GM21619 (cell line): Measurements from ENCODE around the gene NKD1.
"Not testable (repeated sequence)": the region's sequence is repeated elsewhere in the genome, so short reads cannot be mapped to it uniquely, and the experiment has no call there.

ENCODE experiments used
- ATAC-seq: cut with Tn5 transposase; IDR thresholded peaks from one replicate; pipeline ENCODE4 v1.9.1; 2021; ENCODE audit not compliant: unreplicated experiment

Gene NKD1, protein sequence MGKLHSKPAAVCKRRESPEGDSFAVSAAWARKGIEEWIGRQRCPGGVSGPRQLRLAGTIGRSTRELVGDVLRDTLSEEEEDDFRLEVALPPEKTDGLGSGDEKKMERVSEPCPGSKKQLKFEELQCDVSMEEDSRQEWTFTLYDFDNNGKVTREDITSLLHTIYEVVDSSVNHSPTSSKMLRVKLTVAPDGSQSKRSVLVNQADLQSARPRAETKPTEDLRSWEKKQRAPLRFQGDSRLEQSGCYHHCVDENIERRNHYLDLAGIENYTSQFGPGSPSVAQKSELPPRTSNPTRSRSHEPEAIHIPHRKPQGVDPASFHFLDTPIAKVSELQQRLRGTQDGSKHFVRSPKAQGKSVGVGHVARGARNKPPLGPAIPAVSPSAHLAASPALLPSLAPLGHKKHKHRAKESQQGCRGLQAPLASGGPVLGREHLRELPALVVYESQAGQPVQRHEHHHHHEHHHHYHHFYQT

DNA sequence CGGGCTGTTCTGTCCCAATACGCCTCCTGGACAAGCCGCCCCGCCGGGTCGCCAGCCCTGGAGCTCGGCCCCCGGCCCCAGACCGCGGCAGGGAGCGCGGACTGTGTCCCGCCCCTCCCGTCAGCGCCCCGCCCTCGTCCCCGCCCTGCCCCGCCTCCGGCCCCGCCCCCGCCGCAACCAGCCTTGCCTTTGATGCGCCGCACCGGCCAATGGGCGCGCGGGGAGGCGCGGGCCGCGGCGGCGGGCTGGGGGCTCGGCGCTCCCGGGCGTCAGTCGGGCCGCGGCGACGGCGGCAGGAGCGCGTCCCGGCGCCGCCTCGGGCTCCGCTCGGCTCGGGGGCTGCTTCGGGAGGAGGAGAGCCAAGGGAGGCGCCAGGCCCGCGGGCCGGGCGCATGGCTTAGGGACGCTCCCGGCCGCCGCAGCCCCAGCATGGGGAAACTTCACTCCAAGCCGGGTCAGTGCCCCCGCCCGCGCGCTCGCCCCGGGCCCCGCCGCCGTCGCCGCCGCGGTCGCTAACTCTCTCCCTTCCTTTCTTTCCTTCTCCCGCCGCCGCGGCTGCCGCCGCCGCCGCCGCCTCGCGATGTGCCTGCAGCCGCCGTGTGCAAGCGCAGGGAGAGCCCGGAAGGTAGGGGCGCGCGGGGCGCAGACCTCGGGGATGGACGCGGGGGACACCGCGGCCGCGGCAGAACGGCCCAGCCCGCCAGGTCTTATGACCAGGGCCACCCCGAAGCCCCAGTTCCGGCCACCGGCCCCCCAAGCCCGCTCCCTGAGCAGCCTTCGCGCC, at the start of gene NKD1:
NKD1 (plus strand) TSS at position 272 of the 784 bp plus-strand sequence; CDS start at position 430, 158 bp downstream.
- peak; percentile 78 for ATAC-seq

DNA sequence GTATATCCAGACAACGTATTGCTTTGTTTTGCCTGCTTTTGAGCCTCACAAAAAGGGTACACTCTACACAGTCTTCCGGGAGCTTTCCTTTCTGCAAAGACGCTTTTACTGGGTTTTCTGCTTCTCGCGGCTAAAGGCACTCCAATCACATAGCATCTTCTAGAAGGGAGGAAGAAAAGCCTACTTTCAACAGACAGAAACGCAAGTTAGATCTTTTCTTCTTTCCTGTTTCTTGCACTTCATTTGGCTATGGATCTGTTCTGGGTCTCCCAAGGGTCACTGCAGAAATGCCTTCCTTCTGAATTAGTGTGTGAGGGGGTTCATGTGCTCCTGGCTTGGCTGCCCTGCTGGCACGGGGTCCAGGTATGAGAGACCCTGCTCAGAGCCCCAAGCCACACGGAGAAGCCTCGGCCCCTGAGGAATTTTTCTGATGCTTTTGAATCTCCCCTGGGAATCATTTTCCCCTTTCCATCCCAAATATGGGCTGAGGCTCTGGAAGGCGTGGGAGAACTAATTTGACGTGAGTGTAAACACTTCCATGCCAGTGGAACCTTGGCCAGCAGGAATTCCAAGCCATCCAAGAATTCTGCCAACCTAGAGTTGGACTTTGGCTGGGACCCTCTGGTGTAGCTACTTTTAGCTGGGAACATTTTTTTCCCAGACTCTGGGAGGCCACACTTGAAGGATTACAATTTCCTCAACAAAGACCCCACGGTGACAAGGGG, 49.6 kb upstream of the NKD1 start:
- no peak for ATAC-seq

DNA sequence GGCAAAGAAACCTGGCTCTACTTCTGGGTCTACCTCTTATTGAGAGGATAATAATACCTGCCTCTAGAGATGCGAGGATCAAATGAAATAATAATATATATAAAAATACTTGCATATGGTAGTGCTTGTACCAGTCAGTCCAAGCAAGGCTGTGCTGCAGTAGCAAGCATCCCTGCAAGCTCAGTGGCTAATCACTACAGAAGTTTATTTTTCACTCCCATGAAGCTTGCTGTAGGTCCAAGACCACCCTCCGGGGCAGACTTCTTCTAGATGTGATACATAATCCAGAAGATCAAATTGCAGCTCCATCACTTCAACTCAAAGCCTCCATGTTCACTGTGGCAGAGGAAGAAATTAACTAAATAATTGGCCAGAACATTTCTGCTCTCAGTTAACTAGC, 48.9 kb upstream of the NKD1 start:
- ATAC-seq = no peak

DNA sequence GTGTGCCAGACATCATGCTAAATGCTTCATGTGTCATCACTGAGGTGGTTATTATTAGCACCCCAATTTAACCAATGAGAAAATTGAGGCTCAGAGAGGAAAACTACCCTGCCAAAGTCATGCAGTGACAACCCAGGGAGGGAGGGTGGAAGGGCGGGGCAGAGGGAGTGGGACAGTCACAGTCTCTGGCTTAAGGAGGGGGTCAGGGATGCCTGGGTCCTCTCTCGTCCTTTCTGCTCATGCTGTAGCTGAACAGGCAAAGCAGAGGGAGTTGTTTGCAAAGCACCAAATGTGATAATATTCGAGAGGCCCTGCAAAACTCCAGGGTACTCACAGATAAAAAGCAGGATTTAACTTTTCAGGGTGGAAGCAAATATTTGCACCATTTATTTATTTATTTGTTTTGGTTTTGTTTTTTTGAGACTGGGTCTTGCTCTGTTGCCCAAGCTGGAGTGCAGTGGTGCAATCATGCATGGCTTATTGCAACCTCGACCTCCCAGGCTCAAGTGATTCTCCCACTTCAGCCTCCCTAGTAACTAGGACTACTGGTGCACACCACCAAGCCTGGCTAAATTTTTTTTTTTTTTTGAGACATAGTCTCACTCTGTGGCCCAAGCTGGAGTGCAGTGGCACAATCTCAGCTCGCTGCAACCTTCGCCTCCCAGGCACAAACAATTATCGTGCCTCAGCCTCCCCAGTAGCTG, 47.9 kb upstream of the NKD1 start:
- no peak for ATAC-seq

DNA sequence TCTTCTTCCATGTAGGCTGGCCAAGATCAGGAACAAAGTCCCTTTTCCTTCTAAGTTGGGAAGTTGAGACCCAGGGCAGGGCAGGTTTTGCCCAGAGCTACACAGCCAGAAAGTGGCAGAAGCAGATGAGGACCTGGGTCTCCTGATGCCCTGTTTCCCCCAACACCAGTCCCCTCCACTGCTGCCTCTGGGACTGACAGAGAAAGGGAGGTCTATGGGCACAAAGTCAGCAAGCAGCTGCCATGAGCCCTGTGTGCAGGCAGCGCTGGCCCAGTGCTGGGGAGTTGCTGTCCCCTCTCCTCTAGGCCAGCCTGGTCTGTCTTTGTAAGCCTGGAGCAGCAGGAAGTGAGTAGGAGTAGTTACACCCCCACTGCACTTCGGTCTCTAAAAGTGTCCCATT, 46.9 kb upstream of the NKD1 start:
- no peak for ATAC-seq

DNA sequence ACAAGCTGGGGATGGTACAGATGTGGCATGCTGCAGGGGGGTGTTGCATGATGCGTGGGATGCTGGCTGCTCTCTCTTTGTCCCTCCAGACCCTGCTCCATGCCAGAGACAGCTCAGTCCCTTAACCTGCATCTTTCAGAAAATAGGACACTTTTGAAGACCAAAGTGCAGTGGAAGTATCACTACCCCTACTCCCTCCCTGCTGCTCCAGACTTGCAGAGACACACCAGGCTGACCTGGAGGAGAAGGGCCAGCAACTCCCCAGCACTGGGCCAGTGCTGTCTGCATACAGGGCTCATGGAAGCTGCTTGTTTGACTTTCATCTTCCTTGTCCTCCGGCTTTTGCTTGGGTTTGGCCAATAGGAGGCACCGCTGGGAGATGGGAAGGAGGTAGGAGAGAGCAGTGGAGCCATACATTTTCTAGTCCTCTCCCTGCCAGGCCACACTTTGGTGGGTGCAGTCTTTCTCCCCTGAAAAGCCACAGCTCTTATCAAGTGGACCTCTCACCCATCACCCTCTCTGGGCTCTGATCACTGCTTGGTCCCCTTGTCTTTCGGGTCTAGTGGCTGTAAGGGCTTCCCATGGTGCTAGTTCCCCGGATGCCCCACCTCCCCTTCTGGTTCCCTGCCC, 46.1 kb upstream of the NKD1 start:
- ATAC-seq = no peak

DNA sequence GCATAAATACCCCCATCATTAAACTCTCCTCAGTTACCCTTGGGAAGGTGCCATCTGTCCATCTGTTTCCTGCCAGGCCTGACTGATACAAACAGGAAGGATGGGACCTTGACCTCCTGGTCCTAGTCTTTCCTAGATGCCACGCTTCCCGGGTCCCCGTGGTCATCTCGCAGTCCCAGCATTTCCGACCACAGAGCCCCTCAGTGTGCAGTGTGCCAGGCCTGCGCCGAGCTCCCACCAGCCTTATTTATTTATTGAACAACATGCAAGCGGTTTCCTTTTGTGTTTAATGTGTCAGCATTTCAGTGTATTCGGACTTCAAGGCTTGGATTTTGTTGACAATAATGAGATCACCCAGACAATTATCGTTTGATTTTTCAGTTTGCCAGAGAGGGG, 45.6 kb upstream of the NKD1 start:
- no peak for ATAC-seq

DNA sequence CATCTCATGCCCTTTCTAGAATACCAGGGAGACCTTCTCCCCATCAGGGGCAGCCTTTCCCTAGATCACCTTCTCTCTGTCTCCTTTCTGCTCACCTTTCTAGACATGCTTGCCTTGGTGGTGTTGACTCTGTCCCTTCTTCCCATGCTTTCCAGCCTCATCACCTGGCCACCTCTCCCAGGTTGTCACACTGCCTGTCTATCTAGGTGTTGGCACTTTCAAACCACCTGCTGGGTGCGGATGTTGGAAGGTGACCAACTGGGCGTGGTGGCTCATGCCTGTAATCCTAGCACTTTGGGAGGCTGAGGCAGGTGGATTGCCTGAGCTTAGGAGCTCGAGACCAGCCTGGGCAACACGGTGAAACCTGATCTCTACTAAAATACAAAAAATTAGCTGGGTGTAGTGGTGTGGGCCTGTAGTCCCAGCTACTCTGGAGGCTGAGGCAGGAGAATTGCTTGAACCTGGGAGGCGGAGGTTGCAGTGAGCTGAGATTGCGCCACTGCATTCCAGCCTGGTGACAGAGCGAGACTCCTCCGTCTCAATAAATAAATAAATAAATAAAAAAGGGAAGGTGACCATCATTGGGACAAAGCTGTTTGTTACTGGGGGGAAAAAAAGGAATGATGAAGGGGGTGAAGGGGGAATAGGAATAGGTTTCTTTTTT, 44.2 kb upstream of the NKD1 start:
- ATAC-seq = not testable (repeated sequence)

DNA sequence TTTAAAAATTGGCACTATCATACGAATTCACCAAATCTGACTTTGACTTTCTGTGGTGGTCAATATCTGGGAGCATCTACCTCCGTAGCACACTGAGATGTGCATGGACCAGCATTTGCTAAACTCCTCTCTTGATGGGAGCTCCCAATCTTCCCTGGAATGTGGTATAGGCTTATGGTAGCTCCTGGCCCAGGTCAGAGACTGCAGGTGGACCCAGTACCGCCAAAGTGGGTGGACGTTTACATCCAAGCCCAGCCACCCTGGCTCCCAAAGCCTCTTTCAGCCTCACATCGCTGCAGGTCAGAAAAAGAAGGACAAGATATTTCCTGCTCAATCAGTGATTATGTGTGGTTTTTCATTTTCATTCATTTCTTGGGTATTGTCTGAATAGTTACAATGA, 43.1 kb upstream of the NKD1 start:
- no peak for ATAC-seq

DNA sequence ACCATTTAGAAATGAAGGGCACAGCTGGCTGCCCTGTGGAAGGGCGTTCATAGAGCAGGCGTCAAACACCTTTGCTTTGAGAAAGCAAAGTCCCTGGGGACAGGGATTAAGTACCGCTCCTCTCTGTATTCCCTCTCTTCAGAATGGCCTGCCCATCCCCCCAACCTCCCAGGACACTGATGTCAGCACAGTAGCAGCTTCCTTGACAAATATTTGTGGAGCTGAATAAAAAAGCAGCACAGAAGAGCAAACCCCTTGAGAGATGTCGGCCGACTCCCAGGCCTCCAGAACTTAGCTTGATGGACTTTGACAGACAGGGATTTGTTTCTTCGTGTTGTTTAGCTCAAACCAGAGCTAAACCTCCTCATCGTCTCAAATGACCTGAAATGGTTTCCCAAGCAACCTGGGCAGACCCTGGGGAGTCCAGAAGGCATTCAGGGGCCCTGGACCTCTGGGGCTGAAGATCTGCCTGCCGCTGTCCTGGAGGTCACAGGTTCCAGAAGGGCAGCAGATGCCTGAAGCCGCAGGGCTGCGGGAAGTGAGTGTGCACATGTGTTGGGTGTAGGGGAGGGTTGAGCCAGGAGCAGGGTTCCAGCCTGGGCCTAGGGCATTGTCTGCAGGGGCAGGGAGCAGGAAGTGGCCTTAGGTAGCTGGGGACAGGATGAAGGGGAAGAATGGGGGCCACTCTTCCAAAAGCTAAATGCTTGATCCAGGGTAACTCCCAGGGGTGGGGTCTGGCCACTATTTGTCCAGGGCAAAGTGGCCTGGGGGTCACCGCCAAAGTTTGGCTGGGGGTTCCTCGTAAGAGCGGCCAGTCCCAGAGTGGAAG, 42.3 kb upstream of the NKD1 start:
- ATAC-seq = no peak

DNA sequence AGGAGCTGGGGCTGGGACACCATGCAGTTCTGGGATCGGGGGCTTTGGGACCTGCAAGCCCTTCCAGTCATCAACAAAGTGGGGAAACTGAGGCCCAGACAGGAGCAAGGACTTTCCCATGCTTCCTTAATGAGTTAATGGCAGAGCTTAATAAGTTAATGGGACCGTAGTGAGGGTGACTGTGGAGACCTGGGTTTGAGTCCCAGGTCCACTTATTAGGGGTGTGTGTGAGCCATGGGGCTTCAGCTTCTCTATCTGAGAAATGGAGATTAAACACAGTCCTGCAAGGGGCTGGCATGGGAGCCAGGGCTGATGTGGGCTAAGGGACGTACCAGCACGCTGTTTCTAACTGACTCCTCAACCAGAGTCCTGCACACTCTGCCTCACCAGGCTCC, 41.7 kb upstream of the NKD1 start:
- ATAC-seq = no peak

DNA sequence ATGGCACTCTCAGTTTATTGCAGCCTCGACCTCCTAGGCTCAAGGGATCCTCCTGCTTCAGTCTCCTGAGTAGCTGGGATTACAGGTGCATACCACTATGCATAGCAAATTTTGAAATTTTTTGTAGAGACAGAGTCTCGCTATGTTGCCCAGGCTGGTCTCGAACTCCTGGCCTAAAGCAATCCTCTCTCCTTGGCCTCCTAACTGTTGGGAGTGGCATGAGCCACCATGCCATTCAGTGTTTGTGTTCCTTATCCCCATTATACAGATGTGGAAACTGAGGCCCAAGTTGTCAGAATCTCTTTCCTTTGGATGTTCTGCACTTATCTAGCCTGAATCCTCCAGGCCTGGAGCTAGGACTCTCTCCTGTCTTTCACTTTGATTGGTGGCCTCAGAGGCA, 40.8 kb upstream of the NKD1 start:
- ATAC-seq = no peak

DNA sequence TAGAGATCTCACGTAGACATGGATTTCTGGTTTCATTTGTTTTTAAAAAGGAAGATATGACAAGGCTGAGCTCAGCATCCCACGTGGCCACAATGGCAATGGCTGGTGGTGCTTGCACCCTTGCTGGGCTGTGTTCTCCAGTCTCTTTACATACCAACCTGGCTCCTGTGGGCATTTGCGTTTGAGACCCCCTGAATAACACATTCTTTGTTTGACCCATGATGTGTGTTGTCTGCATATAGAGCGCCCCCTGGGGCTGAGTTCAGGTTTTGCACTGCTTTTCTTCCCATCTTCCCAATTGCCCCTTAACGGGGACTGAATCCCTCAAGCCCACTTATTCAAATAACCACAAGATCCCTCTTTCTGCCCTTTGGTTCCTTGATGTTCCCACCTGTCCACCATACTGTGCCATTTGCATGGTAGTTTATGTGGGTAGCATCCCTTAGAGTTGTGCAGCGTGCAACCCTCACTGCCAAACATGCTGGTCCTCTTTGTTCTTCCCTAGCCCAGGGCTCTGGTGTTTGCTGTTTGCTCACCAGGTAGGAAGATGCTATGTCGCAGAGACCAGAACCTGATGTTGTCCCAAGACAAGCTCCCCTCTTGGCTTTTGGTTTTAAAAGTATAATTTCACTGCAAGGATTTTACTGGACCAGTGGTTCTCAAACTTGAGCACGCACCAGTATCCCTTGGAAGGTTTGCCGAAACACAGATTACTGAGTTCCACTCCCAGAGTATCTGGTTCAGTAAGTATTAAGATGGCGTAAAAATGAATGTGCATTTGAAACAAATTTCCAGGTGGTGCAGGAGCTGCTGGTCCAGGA, 38.5 kb upstream of the NKD1 start:
- no peak for ATAC-seq

DNA sequence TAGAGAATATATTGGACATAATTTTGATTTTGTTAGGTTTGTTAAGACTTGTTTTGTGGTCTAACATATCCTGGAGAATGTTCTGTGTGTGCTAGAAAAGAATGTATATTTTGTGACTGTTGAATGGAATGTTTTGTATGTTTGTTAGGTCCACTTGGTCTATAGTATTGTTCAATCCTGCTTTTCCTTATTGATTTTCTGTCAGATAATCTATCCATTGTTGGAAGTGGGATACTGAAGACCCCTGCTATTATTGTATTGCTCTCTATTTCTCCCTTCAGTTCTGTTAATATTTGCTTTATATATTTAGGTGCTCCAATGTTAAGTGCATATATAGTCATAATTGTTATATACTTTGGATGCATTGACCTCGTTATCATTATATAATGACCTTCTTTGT, 33.0 kb upstream of the NKD1 start:
- ATAC-seq = no peak

DNA sequence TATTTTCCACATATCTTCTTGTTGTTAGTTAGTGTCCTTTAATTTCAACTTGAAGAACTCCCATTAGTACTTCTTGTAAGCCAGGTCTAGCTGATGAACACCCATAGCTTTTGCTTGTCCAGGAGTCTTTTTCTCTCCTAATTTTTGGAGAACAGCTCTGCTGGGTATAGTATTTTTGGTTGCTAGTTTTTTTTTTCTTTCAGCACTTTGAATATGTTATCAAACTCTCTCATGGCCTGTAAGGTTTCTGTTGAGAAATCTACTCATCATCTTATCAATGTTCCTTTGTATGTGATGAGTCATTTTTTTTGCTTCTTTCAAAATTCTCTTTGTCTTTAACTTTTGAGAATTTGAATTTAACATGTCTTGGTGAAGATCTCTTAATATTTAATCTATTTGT, 31.8 kb upstream of the NKD1 start:
- no peak for ATAC-seq

DNA sequence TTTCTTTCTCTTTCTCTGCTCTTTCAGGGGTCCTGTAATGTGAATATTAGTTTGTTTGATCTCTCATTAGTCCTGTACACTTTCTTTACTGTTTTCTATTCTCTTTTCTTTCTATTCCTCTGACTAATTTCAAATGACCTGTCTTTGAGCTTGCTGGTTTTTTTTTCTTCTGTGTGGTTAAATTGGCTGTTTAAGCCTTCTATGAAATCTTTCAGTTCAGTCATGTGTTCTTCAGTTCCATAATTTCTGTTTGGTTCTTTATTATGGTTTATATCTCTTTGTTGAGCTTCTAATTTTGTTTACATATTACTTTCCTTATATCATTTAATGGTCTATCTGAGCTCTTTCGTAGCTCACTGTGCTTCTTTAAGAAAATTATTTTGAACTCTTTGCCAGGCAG, 31.3 kb upstream of the NKD1 start:
- ATAC-seq = no peak

DNA sequence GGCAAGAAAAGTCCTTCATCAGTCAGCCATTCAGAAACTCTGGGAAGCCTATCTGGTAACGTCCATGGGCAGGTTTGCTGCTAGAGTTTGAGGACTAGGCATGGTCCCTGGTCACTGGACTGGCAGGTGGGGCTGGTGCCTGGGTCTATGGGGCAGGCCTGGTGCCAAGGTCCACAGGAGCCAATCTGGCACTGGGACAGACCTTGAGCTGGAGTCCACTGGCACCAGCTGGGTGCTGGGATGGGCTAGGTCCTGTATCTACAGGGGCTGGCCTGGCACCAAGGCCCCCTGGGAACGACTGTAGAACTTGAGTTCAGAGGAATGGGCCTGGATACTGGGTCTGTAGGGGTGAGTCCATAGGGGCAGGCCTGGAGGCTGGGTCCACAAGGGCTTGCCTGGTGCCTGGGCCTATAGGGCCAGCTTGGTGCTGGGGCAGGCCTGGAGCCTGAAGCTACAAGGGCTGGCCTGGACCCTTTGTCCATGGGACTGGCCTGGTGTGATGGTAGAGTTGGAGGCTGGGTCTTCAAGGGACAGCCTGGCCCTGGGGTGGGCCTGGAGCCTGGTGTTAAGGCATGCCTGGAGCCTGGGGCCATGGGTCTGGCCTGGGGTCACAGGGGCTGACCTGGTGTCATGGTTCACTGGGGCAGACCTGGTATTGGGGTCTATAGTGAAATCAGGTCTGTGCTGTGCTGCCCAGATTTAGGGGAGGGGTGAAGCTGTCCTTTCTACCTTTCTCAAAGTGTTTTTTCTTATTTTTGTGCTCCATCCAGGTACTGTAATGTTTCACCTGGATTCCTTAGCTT, 30.5 kb upstream of the NKD1 start:
- no peak for ATAC-seq
